GM19395 (cell line): ENCODE results near the gene DUSP18.
A peak's percentile ranks its signal among the peaks of the same experiment; 100 is the strongest.
"Not testable (repeated sequence)": the region's sequence is repeated elsewhere in the genome, so short reads cannot be mapped to it uniquely, and the experiment has no call there.

Experiments
- ATAC-seq: cut with Tn5 transposase; IDR thresholded peaks from one replicate; pipeline ENCODE4 v1.9.1; 2021; ENCODE audit warnings: mild to moderate bottlenecking, moderate library complexity; ENCODE audit not compliant: unreplicated experiment

DUSP18 gene

GRCh38 chr22:30679895-30680690 is 12.4 kb upstream of the DUSP18 start:
- ATAC-seq, result not testable (repeated sequence)

- not testable (repeated sequence) for ATAC-seq
Measured at GRCh38 chr22:30676565-30676964, 8.9 kb upstream of the DUSP18 start.

GRCh38 chr22:30675436-30675835 is 7.8 kb upstream of the DUSP18 start:
- ATAC-seq, result no peak

- ATAC-seq, result no peak
Measured at GRCh38 chr22:30674482-30674881, 6.8 kb upstream of the DUSP18 start.

- no peak for ATAC-seq
Measured at GRCh38 chr22:30673136-30673535, 5.5 kb upstream of the DUSP18 start.

GRCh38 chr22:30671071-30671470 is 3.4 kb upstream of the DUSP18 start:
- no peak for ATAC-seq

GRCh38 chr22:30668386-30668710 is 673 bp upstream of the DUSP18 start:
- ATAC-seq, result no peak

- peak; percentile 22 for ATAC-seq
Measured at GRCh38 chr22:30667107-30667493, 575 bp downstream of the DUSP18 start.

GRCh38 chr22:30665786-30666185 is 1.9 kb downstream of the DUSP18 start:
- ATAC-seq, result no peak

- ATAC-seq, result no peak
Measured at GRCh38 chr22:30665266-30665665, 2.4 kb downstream of the DUSP18 start.

GRCh38 chr22:30664798-30665197 is 2.9 kb downstream of the DUSP18 start:
- no peak for ATAC-seq

GRCh38 chr22:30662040-30662439 is 5.6 kb downstream of the DUSP18 start:
- no peak for ATAC-seq

- no peak for ATAC-seq
Measured at GRCh38 chr22:30655532-30655931, 12.1 kb downstream of the DUSP18 start.

- no peak for ATAC-seq
Measured at GRCh38 chr22:30654361-30654760, 13.3 kb downstream of the DUSP18 start.

- no peak for ATAC-seq
Measured at GRCh38 chr22:30652852-30653251, 14.8 kb downstream of the DUSP18 start.

- ATAC-seq, result no peak
Measured at GRCh38 chr22:30650508-30651116, 17.1 kb downstream of the DUSP18 start.

- no peak for ATAC-seq
Measured at GRCh38 chr22:30649430-30650007, 18.2 kb downstream of the DUSP18 start.

- no peak for ATAC-seq
Measured at GRCh38 chr22:30648825-30649224, 18.9 kb downstream of the DUSP18 start.

GRCh38 chr22:30647536-30647935 is 20.1 kb downstream of the DUSP18 start:
- ATAC-seq, result no peak

GRCh38 chr22:30646518-30647160 is 21.0 kb downstream of the DUSP18 start:
- no peak for ATAC-seq

- ATAC-seq, result no peak
Measured at GRCh38 chr22:30643055-30643875, 24.4 kb downstream of the DUSP18 start.
